Natural killer cell (primary cell): ENCODE results near the gene PPFIA2. TPM values are rescaled to one million over a fixed set of nuclear protein-coding genes. Genes with fewer than 3 reads are reported as not detected.

Source experiments
- ATAC-seq, 3 donors: fragments of 150-1000 bp in 2 of 3; fragments of 200-7000 bp in 1 of 3; cut with Tn5 transposase; 1 replicate in 1 of 3; 2 replicates in 2 of 3; pipeline ENCODE4 v1.10.0; 2021; ENCODE audit warnings: mild to moderate bottlenecking in 2 of 3, moderate library complexity in 2 of 3
- DNase-seq, 2 donors: peaks; one replicate each; pipeline versions ENCODE4 v3.0.0 to v3.0.0-alpha.2; 2013 to 2021; ENCODE audit warnings: mixed read lengths in 1 of 2
- H3K27ac ChIP-seq: one replicate; pipeline ENCODE4 v1.5.1; 2013; ENCODE audit warnings: mild to moderate bottlenecking, low read length
- H3K27me3 ChIP-seq: one replicate; pipeline ENCODE4 v1.6.1; 2013; ENCODE audit warnings: low read length; ENCODE audit not compliant: control insufficient read depth, insufficient read depth
- H3K36me3 ChIP-seq: one replicate; pipeline ENCODE4 v1.6.1; 2013; ENCODE audit warnings: low read length; ENCODE audit not compliant: control insufficient read depth, insufficient read depth
- H3K4me1 ChIP-seq: one replicate; pipeline ENCODE4 v1.6.1; 2013; ENCODE audit warnings: low read length; ENCODE audit not compliant: control insufficient read depth, insufficient read depth
- H3K4me3 ChIP-seq: one replicate; pipeline ENCODE4 v1.5.1; 2013; ENCODE audit warnings: low read length
- H3K9me3 ChIP-seq: one replicate; pipeline ENCODE4 v1.6.1; 2013; ENCODE audit warnings: low read length; ENCODE audit not compliant: control insufficient read depth, insufficient read depth
- H3K27ac Mint-ChIP-seq, 2 donors: one replicate each; pipeline ENCODE4 v1.8.0; 2022; ENCODE audit warnings: mild to moderate bottlenecking in 2 of 2, mixed read lengths in 2 of 2, moderate library complexity in 1 of 2
- H3K27me3 Mint-ChIP-seq, 2 donors: one replicate each; pipeline ENCODE4 v1.8.0; 2022; ENCODE audit warnings: low read depth in 2 of 2, mixed read lengths in 2 of 2
- H3K36me3 Mint-ChIP-seq: one replicate; pipeline ENCODE4 v1.8.0; 2022; ENCODE audit warnings: mixed read lengths
- H3K4me1 Mint-ChIP-seq, 2 donors: one replicate each; pipeline ENCODE4 v1.8.0; 2022; ENCODE audit warnings: mixed read lengths in 2 of 2
- H3K4me3 Mint-ChIP-seq: one replicate; pipeline ENCODE4 v1.8.0; 2022; ENCODE audit warnings: mild to moderate bottlenecking, moderate library complexity, mixed read lengths
- H3K9me3 Mint-ChIP-seq, 2 donors: one replicate each; pipeline ENCODE4 v1.8.0; 2022; ENCODE audit warnings: mixed read lengths in 2 of 2
- WGBS: methylation state at CpG from one replicate; pipeline ENCODE4 v1.1.7; 2013; ENCODE audit warnings: missing lambda C conversion rate; ENCODE audit not compliant: insufficient coverage; 5-methylcytosine and 5-hydroxymethylcytosine counted together
- intact Hi-C: fragments of 100-400 bp; cut with micrococcal nuclease; formaldehyde crosslinking; loops from one replicate; pipeline ENCODE4 v1.14.2; 2022
- total RNA-seq, 4 donors: library from RNA; stranded (reverse); fragments of 120-200 nt in 1 of 4; gene quantifications; one replicate each; pipeline versions ENCODE4 v1.2.3 to v1.2.4, GENCODE V29; 2013 to 2022
- TF ChIP-seq, protein P1 (sequence below): fragments of 200-600 bp; IDR thresholded peaks from one replicate; pipeline ENCODE4 v1.8.0; 2022; ENCODE audit warnings: antibody characterized with exemption

PPFIA2 gene
- total RNA-seq, 3 donors from 2014 or later (not counting 1 experiment from before 2014, with no cell fraction given): not detected

GRCh38 chr12:81797100-81797499 is 38.0 kb upstream of the PPFIA2 start:
- Mint-ChIP-seq H3K4me3 (no peak overlapping the region), H3K27me3 (peaks cover 14 to 49% of the 10 kb centered on the region in 2 donors), H3K27ac (no peak overlapping the region), H3K36me3 (no peaks in the 10 kb centered on the region), H3K4me1 (no peaks in the 10 kb centered on the region), H3K9me3 (no peaks in the 10 kb centered on the region)
- H3K27ac ChIP-seq: no peak overlapping the region
- WGBS: 13% methylated on average over 3 of the region's 3 CpGs
- peak in 1 of 2 donors; percentile 20 for DNase-seq
- peaks cover 4% of the 10 kb centered on the region for H3K27me3 ChIP-seq
- H3K4me1 ChIP-seq: no peaks in the 10 kb centered on the region
- no peak for ATAC-seq
- no peaks in the 10 kb centered on the region for H3K36me3 ChIP-seq
- intact Hi-C loops: no loop called here
- H3K4me3 ChIP-seq: no peak overlapping the region
- H3K9me3 ChIP-seq: no peaks in the 10 kb centered on the region
- TF ChIP-seq, protein P1, sequence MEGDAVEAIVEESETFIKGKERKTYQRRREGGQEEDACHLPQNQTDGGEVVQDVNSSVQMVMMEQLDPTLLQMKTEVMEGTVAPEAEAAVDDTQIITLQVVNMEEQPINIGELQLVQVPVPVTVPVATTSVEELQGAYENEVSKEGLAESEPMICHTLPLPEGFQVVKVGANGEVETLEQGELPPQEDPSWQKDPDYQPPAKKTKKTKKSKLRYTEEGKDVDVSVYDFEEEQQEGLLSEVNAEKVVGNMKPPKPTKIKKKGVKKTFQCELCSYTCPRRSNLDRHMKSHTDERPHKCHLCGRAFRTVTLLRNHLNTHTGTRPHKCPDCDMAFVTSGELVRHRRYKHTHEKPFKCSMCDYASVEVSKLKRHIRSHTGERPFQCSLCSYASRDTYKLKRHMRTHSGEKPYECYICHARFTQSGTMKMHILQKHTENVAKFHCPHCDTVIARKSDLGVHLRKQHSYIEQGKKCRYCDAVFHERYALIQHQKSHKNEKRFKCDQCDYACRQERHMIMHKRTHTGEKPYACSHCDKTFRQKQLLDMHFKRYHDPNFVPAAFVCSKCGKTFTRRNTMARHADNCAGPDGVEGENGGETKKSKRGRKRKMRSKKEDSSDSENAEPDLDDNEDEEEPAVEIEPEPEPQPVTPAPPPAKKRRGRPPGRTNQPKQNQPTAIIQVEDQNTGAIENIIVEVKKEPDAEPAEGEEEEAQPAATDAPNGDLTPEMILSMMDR: no peak

DNA sequence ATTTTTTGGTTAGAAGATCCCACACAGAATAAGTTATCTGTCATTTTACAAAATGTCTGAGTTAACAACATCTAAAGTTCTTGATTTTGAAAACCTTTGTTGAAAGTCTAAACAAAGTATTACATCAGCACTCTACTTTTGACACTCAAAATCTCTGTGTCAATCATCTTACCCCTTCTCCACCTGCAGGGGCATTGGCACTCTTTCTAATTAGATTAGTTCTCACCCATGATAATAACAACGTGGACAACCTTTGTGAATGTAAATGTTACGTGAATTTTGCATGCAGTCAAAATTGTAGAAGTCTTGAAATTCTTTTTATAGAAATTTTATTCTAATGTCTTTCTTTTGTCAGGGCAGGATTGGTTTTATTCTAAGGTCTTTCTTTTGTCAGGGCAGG is 33.5 kb upstream of the PPFIA2 start:
- intact Hi-C loops: no loop called here
- Histone ChIP-seq H3K36me3 (no peaks in the 10 kb centered on the region), H3K4me3 (no peak overlapping the region), H3K9me3 (no peaks in the 10 kb centered on the region), H3K4me1 (no peaks in the 10 kb centered on the region), H3K27me3 (peaks cover 4% of the 10 kb centered on the region), H3K27ac (no peak overlapping the region)
- H3K9me3 Mint-ChIP-seq: no peaks in the 10 kb centered on the region
- H3K4me3 Mint-ChIP-seq: no peak overlapping the region
- no peak overlapping the region for H3K27ac Mint-ChIP-seq
- ATAC-seq: no peak
- H3K36me3 Mint-ChIP-seq: no peaks in the 10 kb centered on the region
- 100% methylated on average over 1 of the region's 2 CpGs for WGBS
- peaks cover 0 to 32% of the 10 kb centered on the region in 2 donors for H3K27me3 Mint-ChIP-seq
- TF ChIP-seq, protein P1: no peak
- no peaks in the 10 kb centered on the region for H3K4me1 Mint-ChIP-seq
- no peak for DNase-seq

DNA sequence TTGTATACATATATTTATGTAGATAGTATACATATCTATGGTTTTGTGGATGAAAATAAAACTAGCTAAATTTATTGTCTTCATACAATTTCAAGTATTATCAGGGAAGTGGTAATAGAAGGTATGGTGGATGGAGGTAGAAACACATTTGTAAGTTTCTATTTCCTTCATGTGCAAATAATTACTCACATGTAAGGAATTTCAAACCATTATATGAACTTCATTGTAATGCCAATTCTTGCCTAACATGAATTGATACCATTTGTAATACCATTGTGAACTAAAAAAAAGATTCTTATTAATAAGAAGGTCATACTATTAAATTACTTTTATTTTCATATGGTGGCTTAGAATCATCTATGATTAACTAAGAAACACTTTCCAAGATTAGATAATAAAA is 20.1 kb upstream of the PPFIA2 start:
- Mint-ChIP-seq H3K9me3 (no peaks in the 10 kb centered on the region), H3K4me1 (no peaks in the 10 kb centered on the region), H3K4me3 (no peak overlapping the region), H3K27ac (no peak overlapping the region), H3K27me3 (peaks cover 8% of the 10 kb centered on the region in 2 donors), H3K36me3 (no peaks in the 10 kb centered on the region)
- no peaks in the 10 kb centered on the region for H3K27me3 ChIP-seq
- no peaks in the 10 kb centered on the region for H3K4me1 ChIP-seq
- H3K27ac ChIP-seq: no peak overlapping the region
- H3K9me3 ChIP-seq: no peaks in the 10 kb centered on the region
- intact Hi-C loops: no loop called here
- ATAC-seq (no peak), DNase-seq (no peak)
- H3K36me3 ChIP-seq: no peaks in the 10 kb centered on the region
- TF ChIP-seq, protein P1: no peak
- no peak overlapping the region for H3K4me3 ChIP-seq

DNA sequence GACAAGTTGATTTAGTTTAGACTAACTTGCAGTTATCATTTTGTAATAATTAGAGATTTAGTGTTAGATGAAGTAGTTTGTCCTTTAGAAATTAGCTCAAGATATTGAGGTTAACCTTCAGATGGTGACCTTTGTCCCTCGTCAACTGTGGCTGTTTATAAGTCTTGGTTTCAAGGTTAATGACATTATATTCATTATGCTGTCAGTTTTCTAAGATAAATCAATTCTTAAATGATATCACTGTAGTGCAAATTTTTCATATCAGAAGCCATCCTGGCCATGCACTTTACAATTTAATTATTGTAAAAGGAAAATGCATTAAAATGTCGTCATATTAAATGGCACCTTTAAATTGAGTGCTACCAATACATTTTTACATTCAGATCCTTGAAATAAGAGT is 19.6 kb upstream of the PPFIA2 start:
- Mint-ChIP-seq H3K9me3 (no peaks in the 10 kb centered on the region), H3K4me3 (no peak overlapping the region), H3K27ac (no peak overlapping the region)

More for the DNA sequence above, 19.6 kb upstream of the PPFIA2 start:
- intact Hi-C loops: no loop called here
- WGBS: 100% methylated on average over 1 of the region's 2 CpGs
- no peaks in the 10 kb centered on the region for H3K27me3 ChIP-seq
- no peak overlapping the region for H3K4me3 ChIP-seq
- Mint-ChIP-seq H3K27me3 (peaks cover 8% of the 10 kb centered on the region in 2 donors), H3K4me1 (no peaks in the 10 kb centered on the region), H3K36me3 (no peaks in the 10 kb centered on the region)
- no peak overlapping the region for H3K27ac ChIP-seq
- no peaks in the 10 kb centered on the region for H3K9me3 ChIP-seq
- TF ChIP-seq, protein P1: no peak
- H3K4me1 ChIP-seq: no peaks in the 10 kb centered on the region
- no peaks in the 10 kb centered on the region for H3K36me3 ChIP-seq
- DNase-seq (no peak), ATAC-seq (no peak)
